ENCODE measurements around the gene PCAT6. TPM values are rescaled to one million over a fixed set of nuclear protein-coding genes. Genes with fewer than 3 reads are reported as not detected.

PCAT6 gene
- total RNA-seq, 1 experiment from 2014 or later = 4.8 TPM

DNA sequence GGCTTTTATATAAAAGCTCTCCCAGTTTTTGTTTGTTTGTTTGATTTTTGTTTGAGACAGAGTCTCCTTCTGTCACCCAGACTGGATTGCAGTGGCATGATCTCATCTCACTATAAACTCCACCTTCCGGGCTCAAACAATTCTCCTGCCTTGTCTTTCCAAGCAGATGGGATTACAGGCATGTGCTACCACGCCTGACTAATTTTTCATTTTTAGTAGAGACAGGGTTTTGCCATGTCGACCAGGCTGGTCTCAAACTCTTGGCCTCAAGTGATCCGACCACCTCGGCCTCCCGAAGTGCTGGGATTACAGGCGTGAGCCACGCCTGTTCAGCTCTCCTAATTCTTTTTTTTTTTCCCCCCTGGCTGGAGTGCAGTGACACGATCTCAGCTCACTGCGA is 4.4 kb downstream of the PCAT6 start:
- Mint-ChIP-seq H3K9me3 (no peaks in the 10 kb centered on the region), H3K4me3 (no peak overlapping the region; a peak in 1 of 5 replicates), H3K36me3 (ENCODE audit: insufficient read depth in 1 of 3, low read depth in 3 of 3) (peaks cover 0 to 2% (median 0%) of the 10 kb centered on the region in 3 experiments; a peak in 1 of 7 replicates), H3K4me1 (peaks cover 22 to 24% of the 10 kb centered on the region in 2 experiments), H3K27ac (peak overlapping the region in 1 of 3 experiments; percentile 21; a peak in 2 of 7 replicates), H3K27me3 (ENCODE audit: low read depth) (peaks cover 14% of the 10 kb centered on the region)
- H3K4ac ChIP-seq (ENCODE audit: low read depth, low read length) = no peak overlapping the region
- H4K8ac ChIP-seq (replicated peaks; ENCODE audit: insufficient read length, low read depth, low read length) = no peak overlapping the region
- DNase-seq = no peak
- no peak overlapping the region for H3K56ac ChIP-seq (ENCODE audit: insufficient read length, low read depth, low read length)
- peaks cover 12% of the 10 kb centered on the region; the same call in 1 of the 2 replicates for H3K4me1 ChIP-seq (ENCODE audit: insufficient read depth, low read length)
- H2BK15ac ChIP-seq (ENCODE audit: low read depth, low read length) = no peak overlapping the region
- no peak overlapping the region for H2AK5ac ChIP-seq (ENCODE audit: insufficient read length, low read length)
- no peak overlapping the region for H3K4me2 ChIP-seq (ENCODE audit: insufficient read depth, insufficient read length, low read length)
- no peak overlapping the region for H3K14ac ChIP-seq (ENCODE audit: insufficient read depth, low read length)
- H3K27ac ChIP-seq (ENCODE audit: insufficient read length, low read depth, low read length) = no peak overlapping the region
- no peaks in the 10 kb centered on the region for H3K79me2 ChIP-seq (ENCODE audit: insufficient read depth, low read length)
- no peaks in the 10 kb centered on the region for H4K20me1 ChIP-seq (ENCODE audit: control insufficient read depth, insufficient read depth, insufficient read length)
- no peaks in the 10 kb centered on the region for H3K79me1 ChIP-seq (ENCODE audit: insufficient read depth, low read depth, low read length, poor library complexity, severe bottlenecking)
- H2BK5ac ChIP-seq (ENCODE audit: insufficient read length, low read length) = no peak overlapping the region
- H2AFZ ChIP-seq (ENCODE audit: low read length) = no peak overlapping the region
- TF ChIP-seq, protein P1, sequence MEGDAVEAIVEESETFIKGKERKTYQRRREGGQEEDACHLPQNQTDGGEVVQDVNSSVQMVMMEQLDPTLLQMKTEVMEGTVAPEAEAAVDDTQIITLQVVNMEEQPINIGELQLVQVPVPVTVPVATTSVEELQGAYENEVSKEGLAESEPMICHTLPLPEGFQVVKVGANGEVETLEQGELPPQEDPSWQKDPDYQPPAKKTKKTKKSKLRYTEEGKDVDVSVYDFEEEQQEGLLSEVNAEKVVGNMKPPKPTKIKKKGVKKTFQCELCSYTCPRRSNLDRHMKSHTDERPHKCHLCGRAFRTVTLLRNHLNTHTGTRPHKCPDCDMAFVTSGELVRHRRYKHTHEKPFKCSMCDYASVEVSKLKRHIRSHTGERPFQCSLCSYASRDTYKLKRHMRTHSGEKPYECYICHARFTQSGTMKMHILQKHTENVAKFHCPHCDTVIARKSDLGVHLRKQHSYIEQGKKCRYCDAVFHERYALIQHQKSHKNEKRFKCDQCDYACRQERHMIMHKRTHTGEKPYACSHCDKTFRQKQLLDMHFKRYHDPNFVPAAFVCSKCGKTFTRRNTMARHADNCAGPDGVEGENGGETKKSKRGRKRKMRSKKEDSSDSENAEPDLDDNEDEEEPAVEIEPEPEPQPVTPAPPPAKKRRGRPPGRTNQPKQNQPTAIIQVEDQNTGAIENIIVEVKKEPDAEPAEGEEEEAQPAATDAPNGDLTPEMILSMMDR (conservative IDR thresholded peaks at IDR 0.05) = no peak
- no peak overlapping the region for H3K9ac ChIP-seq (ENCODE audit: extremely low read depth, insufficient read length, low read length)
- peaks cover 18% of the 10 kb centered on the region for H3K23me2 ChIP-seq (ENCODE audit: insufficient read length, low read depth, low read length, poor library complexity, severe bottlenecking)
- no peak overlapping the region for H3T11ph ChIP-seq (ENCODE audit: low read length)
- no peak overlapping the region for H2BK20ac ChIP-seq (ENCODE audit: low read depth, low read length, poor library complexity, severe bottlenecking)
- H3K23ac ChIP-seq (ENCODE audit: insufficient read length, low read depth, low read length) = no peak overlapping the region
- H4K91ac ChIP-seq (ENCODE audit: insufficient read length, low read depth, low read length) = no peak overlapping the region
- H3K9me3 ChIP-seq (ENCODE audit: control insufficient read depth, low read depth, low read length) = no peaks in the 10 kb centered on the region
- no peak overlapping the region for H2BK120ac ChIP-seq (ENCODE audit: low read depth, low read length, poor library complexity, severe bottlenecking)
- no CpG with 5 or more reads among the region's 10 CpGs for WGBS (ENCODE audit: extremely low coverage, insufficient read length, low lambda C conversion rate)
- H3K18ac ChIP-seq (ENCODE audit: insufficient read length, low read depth, low read length) = no peak overlapping the region
- H4K5ac ChIP-seq (ENCODE audit: insufficient read length, low read depth, low read length) = no peak overlapping the region
- H3K27me3 ChIP-seq (ENCODE audit: insufficient read depth, low read length) = no peaks in the 10 kb centered on the region
- H2BK12ac ChIP-seq (ENCODE audit: insufficient read length, low read depth, low read length) = no peak overlapping the region
